Cardiac septum (tissue), 1 donor: ENCODE results near the gene MRPS2. TPM values are rescaled to one million over a fixed set of nuclear protein-coding genes. Genes with fewer than 3 reads are reported as not detected.
"Not testable (repeated sequence)": the region's sequence is repeated elsewhere in the genome, so short reads cannot be mapped to it uniquely, and the experiment has no call there.

Experiments
- DNase-seq: peaks from one replicate; pipeline ENCODE4 v3.0.0-alpha.2; 2020; ENCODE audit warnings: low spot score
- intact Hi-C: fragments of 100-400 bp; cut with DNase I; formaldehyde crosslinking; loops from one replicate; pipeline ENCODE4 v1.14.0; 2022
- total RNA-seq: library from RNA; stranded (reverse); fragmentation: NEBNext Ultra II Directional; extraction: Animal tissue kit (Norgen Biotek cat#: 25700); gene quantifications from one replicate; pipeline ENCODE4 v1.2.1, GENCODE V29; 2021
- donor health status: DM: no; HTN: no; CAD: no.

MRPS2 gene
- total RNA-seq, 1 donor from 2014 or later, result 37.2 TPM

DNA sequence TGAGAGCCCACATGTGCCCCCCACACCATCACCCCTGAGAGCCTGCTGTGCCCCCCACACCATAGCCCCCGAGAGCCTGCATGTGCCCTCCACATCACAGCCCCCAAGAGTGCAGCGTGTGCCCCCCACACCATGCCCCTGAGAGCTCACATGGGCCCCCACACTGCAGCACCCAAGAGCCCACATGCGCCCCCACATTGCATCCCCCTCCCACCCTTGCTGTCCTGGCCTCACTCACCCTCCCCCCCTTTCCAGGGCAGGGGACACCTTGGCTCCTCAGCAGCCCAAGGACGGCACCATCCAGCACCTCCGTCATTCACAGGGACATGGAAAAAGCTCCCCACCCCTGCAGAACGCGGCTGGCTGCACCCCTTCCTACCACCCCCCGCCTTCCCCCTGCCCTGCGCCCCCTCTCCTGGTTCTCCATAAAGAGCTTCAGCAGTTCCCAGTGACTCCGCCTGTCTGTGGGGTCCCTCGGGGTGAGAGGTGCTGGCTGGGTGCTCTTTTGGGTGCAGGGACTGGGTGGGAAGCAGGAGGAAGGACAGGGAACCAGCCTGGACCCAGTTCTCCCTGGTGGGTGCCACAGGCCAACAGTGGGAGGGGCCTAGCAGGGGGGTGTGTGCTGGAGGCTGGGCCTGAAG is 25.7 kb downstream of the MRPS2 start:
- intact Hi-C loops, result no loop called here
- DNase-seq, result no peak

DNA sequence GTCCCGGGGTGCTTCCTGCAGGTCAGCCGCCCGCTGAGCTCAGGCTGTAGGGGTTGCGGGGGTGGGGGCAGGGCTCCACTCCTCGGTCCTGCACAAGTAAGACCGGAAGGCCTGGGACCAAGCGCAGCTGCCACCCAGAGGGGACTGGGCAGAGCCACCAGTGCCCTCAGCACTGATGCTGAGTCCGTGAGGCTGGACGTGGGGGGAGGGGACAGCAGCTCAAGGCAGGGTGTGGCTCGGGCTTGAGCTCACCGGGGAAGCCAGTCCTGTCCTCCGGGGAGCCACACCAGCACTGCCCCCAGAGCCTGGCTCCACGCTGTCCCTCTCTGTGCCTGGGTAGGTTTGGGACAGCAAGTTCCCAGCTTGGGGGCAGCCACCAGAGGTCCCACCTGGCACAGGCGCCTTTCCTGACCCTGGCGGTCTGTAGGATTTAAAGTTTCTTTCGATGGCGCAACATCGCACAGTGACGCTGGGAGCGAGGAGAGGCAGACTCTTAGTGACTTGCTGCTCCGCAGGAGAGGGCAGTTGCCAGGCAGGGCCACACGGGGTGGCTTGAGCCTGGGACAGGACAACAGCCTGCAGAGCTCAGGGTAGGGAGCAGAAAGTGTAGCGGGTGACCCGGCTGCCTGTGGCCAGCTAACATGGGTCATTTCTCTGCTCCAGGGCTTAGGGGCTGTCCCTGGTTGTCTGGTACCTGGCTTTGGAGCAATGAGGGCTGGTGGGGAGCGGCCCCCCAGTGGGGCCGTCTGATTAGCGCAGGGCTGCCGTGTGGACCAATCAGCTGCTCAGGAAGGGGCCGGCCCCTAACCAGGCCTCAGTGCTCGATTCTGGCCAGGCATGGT is 26.5 kb downstream of the MRPS2 start:
- intact Hi-C loops, result no loop called here
- DNase-seq, result no peak

DNA sequence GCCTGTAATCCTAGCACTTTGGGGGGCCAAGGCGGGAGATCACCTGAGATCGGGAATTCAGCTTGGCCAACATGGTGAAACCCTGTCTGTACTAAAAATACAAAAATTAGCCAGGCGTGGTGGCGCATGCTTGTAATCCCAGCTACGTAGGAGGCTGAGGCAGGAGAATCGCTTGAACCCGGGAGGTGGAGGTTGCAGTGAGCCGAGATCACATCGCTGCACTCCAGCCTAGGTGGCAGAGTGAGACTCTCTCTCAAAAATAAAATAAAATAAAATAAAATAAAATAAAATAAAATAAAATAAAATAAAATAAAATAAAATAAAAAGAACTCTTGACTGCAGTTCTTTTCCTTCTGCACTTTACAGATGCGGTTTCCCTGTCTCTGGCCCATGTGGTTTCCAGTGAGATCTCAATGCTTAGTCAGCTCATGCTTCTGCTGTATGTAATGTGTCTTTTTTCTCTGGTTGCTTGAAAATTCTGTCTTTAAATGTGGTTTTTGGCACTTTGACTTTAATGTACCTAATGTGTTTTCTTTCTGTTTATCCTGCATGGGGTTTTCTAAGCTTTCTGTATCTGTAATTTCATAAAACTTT is 28.5 kb downstream of the MRPS2 start:
- DNase-seq, intact Hi-C loops: not testable (repeated sequence)

DNA sequence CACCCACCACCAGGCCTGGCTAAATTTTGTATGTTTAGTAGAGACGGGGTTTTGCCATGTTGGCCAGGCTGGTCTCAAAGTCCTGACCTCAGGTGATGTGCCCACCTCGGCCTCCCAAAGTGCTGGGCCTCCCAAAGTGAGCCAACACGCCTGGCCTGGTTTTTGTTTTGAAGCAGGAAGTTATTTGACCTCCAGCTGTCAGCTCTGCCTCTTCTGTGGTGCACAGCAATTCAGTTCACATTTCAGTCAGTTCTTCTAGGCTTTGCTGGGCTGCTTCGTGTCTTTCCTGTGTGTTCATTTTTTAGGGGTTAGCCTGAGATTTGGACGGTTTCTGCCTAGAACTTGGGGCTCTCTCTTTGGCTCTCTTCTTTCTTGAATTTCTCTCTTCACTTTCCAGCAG is 29.7 kb downstream of the MRPS2 start:
- no peak for DNase-seq
- intact Hi-C loops, result no loop called here

DNA sequence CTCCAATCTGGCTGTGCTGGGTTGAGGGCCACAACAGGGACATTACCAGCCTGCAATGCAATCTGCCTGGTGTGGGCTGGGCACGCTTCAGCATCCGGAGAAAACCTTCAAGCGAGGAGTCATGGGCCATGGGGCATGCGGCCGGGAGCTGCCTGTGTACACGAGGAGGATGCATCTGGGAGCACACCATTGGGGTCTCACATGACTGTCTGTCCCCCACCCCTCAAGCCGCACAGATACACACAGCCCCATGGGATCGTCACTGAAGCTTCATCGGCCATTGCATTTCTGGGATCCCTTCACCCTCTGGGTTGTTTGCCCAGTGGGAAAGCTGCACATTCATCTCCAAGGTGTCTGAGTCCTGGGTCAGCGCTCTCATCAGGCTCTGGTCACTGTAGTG is 30.6 kb downstream of the MRPS2 start:
- DNase-seq, result no peak
- intact Hi-C loops, result no loop called here

DNA sequence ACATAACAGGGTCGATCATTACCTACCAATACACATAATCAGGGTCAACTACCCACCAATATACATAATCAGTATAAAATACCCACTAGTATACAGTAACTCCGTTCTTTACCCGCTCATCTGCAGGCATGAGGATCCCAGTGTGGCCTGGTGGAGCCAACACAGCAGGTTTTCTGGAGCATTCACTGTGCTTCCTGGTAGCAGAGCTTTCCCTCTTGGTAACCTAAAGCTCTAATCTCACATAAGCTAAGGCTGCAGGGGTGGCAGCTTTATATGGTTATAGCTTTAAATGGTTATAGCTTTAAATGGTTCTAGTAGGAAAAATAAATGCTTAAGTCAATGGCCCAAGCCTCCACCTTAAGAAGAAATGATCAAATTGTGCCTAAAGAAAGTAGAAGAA is 32.6 kb downstream of the MRPS2 start:
- no peak for DNase-seq
- intact Hi-C loops, result no loop called here

DNA sequence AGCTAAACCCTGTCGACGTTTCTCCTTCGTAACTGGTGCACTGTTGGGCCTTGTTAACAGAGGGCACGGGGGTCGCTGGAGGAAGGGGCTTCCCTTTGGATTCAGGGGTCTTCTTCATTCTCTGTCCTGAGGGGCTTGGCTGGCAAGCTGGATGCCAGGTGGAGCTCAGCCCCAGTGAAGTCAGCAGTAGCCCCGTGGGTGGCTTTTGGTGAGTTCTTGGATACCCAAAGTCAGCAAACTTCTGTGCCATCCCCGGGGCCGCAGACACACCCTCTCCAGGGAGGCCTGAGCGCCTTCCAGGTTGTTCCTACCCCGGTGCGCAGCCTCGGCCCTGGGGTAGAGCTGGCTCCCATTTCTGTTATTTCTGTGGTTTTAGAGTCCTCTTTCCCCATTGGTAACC is 33.2 kb downstream of the MRPS2 start:
- no peak for DNase-seq
- intact Hi-C loops, result no loop called here

DNA sequence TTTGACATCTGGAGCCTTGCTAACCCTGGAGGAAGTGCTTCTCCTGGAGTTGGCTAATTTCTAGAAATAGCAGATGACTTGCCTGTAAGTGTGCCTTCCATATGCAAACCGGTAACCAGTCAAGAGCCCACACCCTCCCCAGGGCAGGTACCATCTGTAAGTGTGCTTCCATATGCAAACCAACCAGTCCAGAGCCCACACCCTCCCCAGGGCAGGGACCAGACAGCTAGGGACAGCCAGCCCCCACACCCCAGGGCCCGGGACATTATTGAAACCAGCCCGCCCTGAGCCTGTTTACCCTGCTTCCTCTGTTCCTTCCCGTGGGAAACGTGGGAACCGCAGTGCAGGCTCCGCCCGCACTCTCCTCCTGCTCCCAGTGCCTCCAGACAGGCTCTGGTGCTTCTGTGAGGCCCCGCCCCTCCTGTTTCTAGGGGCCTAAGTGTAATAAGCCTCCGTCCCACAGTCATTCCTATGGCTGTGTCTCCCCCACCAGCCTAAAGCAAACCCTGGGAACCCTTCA is 33.8 kb downstream of the MRPS2 start:
- intact Hi-C loops, DNase-seq: not testable (repeated sequence)

DNA sequence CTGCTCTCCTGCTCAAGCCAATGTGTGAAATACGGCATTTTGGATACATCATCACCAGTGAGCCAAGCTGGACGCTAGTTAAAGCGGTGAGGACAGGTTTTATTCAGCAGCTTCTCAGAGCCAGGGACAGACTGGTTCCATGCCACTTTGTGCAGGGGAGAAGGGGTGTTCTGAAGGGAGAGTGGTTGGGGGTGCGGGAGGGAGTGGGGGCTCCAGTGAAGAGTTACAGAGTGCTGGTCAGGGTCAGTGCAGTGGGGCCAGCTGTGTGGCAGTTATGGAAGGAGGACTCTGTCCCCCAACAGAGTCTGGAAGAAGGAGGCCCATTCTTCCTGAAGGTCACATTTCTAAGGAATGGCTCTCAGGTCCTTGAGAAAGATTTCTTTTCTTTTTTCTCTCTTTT is 34.3 kb downstream of the MRPS2 start:
- DNase-seq, intact Hi-C loops: not testable (repeated sequence)

DNA sequence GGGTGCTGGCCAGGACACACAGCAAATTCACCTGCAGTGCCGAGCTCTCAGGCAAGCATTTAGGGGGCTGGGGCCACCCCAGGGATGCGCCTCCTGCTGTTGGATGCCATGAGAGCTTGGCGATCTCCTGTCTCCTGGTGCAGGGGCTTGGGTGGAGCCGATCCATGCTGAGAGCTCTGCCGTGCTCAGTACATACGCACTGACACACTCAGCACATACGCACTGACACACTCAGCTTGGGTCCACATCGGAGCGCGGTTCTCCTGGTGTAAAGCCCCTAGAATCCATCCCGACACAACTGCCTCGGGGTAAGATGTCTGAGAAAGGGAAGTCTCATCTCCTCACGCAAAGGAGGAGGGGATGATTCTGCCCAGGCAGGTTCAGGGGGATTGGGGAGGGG is 35.1 kb downstream of the MRPS2 start:
- intact Hi-C loops, DNase-seq: not testable (repeated sequence)

DNA sequence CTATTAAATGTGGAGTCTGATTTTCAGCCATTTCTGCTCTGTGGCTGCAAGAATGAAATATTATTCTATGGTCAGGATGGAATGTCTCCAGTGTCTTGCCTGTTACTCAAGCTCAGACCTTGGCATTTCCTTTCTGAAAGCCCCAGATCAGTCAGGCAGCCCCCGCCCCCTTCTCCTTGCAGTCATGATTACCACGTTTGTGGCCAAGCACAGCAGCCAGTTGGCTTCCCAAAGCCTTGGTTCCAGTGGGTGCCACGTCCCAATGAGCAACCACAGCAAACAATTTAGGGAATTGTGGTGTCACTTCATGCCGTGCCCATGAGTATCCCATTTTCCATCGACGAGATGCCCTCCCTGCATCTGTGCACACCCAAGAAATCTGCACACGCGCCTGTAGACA is 35.7 kb downstream of the MRPS2 start:
- no peak for DNase-seq
- intact Hi-C loops, result no loop called here

DNA sequence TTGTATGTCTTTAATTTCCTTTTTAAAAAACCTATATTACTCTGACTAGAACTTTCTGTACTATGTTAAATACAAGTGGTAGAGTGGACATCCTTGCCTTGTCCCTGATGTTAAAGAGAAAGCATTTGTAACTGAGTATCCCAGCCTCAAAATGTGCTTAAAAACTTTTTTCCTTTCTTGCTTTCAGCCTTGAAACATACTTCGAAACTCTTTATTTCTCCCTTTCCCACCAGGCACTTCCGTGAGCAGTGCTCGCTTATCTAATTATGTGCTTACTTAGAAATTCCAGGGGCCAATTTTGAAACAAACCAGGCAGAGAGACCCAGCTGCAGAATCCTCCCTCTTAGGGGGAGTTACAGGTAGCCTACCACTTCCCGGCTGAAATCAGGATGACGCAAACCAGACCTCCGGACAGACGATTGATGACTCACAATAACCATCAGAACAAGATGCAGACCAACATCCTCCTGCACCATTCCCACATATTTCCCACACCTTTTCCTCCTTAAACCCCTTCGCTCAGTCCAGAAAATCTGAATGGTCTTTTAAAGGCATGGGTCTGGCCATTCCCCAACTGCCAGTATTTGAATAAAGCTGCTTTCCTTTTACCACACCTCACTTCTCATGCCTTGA is 42.9 kb downstream of the MRPS2 start:
- DNase-seq, intact Hi-C loops: not testable (repeated sequence)

DNA sequence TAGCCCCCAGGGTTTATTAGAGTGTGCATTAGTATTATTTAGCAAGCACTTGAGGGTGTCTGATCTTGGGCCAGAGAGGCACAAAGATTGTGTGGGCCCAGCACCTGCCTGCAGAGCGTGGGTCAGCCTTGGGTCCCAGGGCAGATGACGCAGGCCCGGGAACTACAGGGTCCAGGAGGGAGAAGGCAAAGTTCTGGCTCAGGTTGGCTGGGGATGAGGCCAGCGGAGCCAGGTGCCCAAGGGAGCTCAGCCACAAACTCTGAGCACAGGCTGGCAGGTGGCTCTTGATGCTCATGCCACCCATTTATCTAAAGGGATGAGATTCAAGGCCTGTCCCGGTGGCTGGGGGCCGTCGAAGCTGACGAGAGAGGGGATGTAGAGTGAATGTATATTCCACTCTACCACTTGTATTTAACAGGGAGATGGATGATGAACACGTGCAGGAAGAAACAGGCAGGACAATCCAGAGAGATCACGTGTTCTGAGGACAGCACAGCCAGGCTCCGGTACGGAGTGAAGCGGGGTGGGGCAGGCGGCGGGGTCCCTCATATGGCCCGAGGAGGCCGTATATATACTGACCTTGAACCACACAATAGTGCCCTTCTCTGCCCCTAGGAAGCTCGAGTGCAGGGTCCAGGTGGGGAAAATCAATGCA is 44.6 kb downstream of the MRPS2 start:
- DNase-seq, result no peak
- intact Hi-C loops, result no loop called here

DNA sequence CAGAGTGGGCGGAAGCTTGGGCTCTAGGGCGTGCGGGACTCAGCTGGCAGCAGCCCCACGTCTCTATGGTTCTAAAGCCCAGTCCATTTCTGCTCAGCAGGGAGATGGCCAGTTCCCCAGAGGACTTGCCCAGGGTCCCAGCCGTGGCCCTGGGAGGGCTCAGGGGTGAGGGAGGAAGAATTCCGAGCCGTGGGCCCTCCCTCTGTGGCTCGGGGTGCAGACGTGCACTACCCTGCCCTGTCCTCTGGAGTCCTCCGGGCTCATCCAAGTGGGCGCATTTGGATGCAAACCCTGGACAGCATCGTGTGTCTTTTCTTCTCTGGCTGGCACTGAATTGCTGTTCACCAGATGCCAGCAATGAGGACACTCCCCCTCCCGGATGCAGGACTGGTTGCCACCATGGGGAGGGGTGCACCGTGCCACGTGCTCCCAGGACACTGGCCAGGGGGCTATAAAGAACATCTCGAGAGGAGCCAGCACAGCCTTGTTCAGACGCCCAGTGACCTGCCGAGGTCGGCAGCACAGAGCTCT is 45.2 kb downstream of the MRPS2 start, which contains the start of gene OBP2A:
Gene OBP2A, plus strand, starts transcription at position 481 of the 531 bp plus-strand sequence. CDS start 55 bp downstream, outside the sequence.
- intact Hi-C loops, DNase-seq: not testable (repeated sequence)

DNA sequence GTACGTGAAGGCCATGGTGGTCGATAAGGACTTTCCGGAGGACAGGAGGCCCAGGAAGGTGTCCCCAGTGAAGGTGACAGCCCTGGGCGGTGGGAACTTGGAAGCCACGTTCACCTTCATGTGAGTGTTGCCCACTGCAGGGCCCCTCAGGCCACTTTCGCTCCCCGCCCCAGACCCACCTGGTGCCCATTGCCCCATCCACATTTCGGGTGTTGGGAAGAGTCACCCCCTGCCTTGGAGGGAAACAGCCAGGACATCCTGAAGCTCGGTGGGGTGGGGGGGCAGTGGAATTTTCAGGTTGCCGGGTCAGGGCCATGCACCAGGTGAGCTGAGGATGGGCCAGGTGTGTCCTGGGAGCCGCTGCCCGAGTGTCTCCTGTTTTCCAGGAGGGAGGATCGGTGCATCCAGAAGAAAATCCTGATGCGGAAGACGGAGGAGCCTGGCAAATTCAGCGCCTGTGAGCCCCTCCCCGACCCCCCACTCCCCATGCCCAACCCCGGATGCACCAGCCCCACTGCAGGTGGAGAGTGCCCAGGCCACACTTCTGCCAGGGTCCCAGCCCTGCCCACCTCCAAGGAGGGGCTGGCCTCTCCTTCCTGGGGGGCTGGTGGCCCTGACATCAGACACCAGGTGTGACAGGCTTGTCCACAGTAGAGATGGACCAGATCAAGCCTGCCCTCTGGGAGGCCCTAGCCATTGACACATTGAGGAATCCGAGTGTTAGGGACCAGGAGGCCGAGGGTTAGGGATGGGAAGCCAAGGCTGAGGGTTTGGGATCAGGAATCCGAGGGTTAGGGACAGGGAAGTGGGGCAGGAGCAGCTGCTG is 46.5 kb downstream of the MRPS2 start:
- intact Hi-C loops, DNase-seq: not testable (repeated sequence)

DNA sequence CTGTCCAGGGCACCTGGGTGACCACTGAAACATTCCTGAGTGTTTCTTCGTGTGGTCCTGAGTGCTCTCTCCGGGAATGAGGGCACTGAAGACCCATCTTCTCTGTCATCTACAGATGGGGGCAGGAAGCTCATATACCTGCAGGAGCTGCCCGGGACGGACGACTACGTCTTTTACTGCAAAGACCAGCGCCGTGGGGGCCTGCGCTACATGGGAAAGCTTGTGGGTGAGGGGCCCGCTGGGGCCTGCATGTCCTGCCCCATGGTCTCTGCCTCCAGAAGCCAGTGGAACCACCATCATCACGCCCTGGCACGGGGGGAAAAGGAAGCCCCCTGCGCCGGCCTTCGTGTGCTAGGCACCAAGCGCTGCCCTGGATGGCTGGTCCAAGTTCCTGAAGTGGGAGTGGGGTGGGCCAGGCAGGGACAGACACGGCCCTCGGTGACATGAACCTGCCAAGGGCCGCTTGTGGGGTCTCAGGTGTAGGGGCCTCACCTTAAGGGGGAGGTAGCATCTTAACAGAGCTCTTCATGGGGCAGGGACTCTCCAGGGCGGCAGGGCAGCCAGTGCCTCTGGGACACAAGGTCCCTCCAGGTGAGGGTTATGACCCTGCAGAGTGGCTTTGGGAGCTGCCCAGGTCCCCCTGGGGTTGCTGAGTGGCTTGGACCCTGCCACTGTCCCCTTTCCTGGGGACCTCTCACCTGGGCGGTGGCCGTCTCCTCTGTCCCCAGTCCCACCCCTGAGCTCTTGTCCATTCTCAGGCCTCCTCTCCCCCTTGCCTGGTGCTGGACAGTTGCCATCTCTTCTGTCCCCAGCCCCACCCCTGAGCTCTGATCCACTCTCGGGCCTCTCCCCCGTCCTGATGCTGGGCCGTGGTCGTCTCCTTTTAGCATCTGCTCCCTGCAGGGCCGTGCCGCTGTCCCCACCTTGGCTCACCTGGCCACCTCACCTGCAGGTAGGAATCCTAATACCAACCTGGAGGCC is 47.6 kb downstream of the MRPS2 start:
- no peak for DNase-seq
- intact Hi-C loops, result no loop called here
